GM12878 (cell line): ENCODE measurements around the gene BCL2L12. TPM values are rescaled to one million over a fixed set of nuclear protein-coding genes. Genes with fewer than 3 reads are reported as not detected.

Experiments
- ATAC-seq: fragments of 200-7000 bp; cut with Tn5 transposase; 3 replicates; pipeline ENCODE4 v1.9.1; 2020; ENCODE audit warnings: mild to moderate bottlenecking, moderate library complexity
- BruUV-seq: library from RNA; stranded (reverse); fragments of 400-500 nt; replicated peaks from 2 replicates; lab custom pipeline; 2021; lab: Mats Ljungman, UMichigan
- CTCF ChIA-PET: fragments of 300-600 bp; sonication (Branson Sonifier 250); formaldehyde crosslinking; extraction: SDS; loops from one replicate; lab custom pipeline; 2021; ENCODE audit warnings: inconsistent platforms; lab: Yijun Ruan, JAX
- POLR2A ChIA-PET: fragments of 350-600 bp; formaldehyde crosslinking; extraction: SDS; loops from one replicate; lab custom pipeline; 2021; ENCODE audit warnings: inconsistent platforms; lab: Charles Lee
- RAD21 ChIA-PET: fragments of 300-600 bp; sonication (Branson Sonifier 250); formaldehyde crosslinking; loops from one replicate; lab custom pipeline; 2023; ENCODE audit warnings: antibody characterized with exemption; ENCODE audit not compliant: unreplicated experiment; lab: Charles Lee
- SMC1A ChIA-PET: fragments of 300-600 bp; sonication (Branson Sonifier 250); formaldehyde crosslinking; loops from one replicate; lab custom pipeline; 2023; ENCODE audit not compliant: unreplicated experiment, uncharacterized antibody; lab: Charles Lee
- DNase-seq: peaks from one replicate; pipeline ENCODE4 v3.0.0-alpha.2; 2011; ENCODE audit warnings: low read depth, low spot score
- FAIRE-seq: peaks from 3 replicates; lab custom pipeline; 2011; peaks lifted over from hg19 to GRCh38; lab: Jason Lieb, UNC
- H2AFZ ChIP-seq: 2 replicates; pipeline ENCODE4 v1.6.0; 2011; ENCODE audit warnings: low read depth, low read length, control low read depth; ENCODE audit not compliant: control insufficient read depth
- H3K27ac ChIP-seq: 2 replicates; pipeline ENCODE4 v1.5.1; 2011; ENCODE audit warnings: control low read depth; ENCODE audit not compliant: control insufficient read depth, insufficient read depth
- H3K27me3 ChIP-seq, 2 experiments: replicated peaks in 1 of 2; 2 replicates each; pipeline versions ENCODE4 v1.6.0 to v1.6.1; 2011; ENCODE audit warnings: low read length in 1 of 2; ENCODE audit not compliant: control insufficient read depth in 2 of 2, insufficient read depth in 2 of 2
- H3K36me3 ChIP-seq, 2 experiments: 2 replicates each; pipeline ENCODE4 v1.5.1; 2011; ENCODE audit warnings: low read length in 1 of 2; ENCODE audit not compliant: control insufficient read depth in 2 of 2, insufficient read depth in 2 of 2
- H3K4me1 ChIP-seq: 2 replicates; pipeline ENCODE4 v1.6.1; 2011; ENCODE audit warnings: mild to moderate bottlenecking, low read length, moderate library complexity, mixed read lengths; ENCODE audit not compliant: control insufficient read depth, insufficient read depth
- H3K4me2 ChIP-seq: 2 replicates; pipeline ENCODE4 v1.6.0; 2011; ENCODE audit warnings: control low read depth; ENCODE audit not compliant: control insufficient read depth, insufficient read depth
- H3K4me3 ChIP-seq: fragments of 200-600 bp; sonication (generic); 2 replicates; pipeline ENCODE4 v1.5.1; 2016
- H3K79me2 ChIP-seq: 2 replicates; pipeline ENCODE4 v1.6.0; 2011; ENCODE audit warnings: low read length; ENCODE audit not compliant: control insufficient read depth, insufficient read depth
- H3K9ac ChIP-seq: 2 replicates; pipeline ENCODE4 v1.8.0; 2011; ENCODE audit warnings: low read length, control low read depth, mixed read lengths; ENCODE audit not compliant: control insufficient read depth, insufficient read depth
- H3K9me3 ChIP-seq: replicated peaks from 3 replicates; pipeline ENCODE4 v1.5.1; 2011; ENCODE audit warnings: mild to moderate bottlenecking, low read length; ENCODE audit not compliant: control insufficient read depth, insufficient read depth
- H4K20me1 ChIP-seq: 2 replicates; pipeline ENCODE4 v1.6.0; 2011; ENCODE audit not compliant: control insufficient read depth, insufficient read depth
- ATF7 ChIP-seq: fragments of 450-650 bp; IDR thresholded peaks from 2 replicates; pipeline ENCODE4 v1.6.1; 2016; ENCODE audit warnings: low read depth, mild to moderate bottlenecking
- BCL11A ChIP-seq: IDR thresholded peaks from 2 replicates; pipeline ENCODE4 v1.6.1; 2011; ENCODE audit warnings: low read depth, low read length
- CHD1 ChIP-seq: IDR thresholded peaks from 2 replicates; pipeline ENCODE4 v1.6.1; 2012; ENCODE audit warnings: low read depth, low read length, improper control_type of control experiment
- MLLT1 ChIP-seq: fragments of 450-650 bp; IDR thresholded peaks from 2 replicates; pipeline ENCODE4 v1.6.1; 2016; ENCODE audit warnings: mild to moderate bottlenecking
- NFYA ChIP-seq: IDR thresholded peaks from 2 replicates; pipeline ENCODE4 v1.6.1; 2011; ENCODE audit warnings: low read depth, mild to moderate bottlenecking, low read length, improper control_type of control experiment, borderline replicate concordance
- RB1 ChIP-seq: fragments of 450-650 bp; formaldehyde crosslinking; IDR thresholded peaks from 2 replicates; pipeline ENCODE4 v1.6.1; 2017; ENCODE audit warnings: mild to moderate bottlenecking, borderline replicate concordance
- SMAD1 ChIP-seq: fragments of 450-650 bp; IDR thresholded peaks from 2 replicates; pipeline ENCODE4 v1.6.1; 2018; ENCODE audit warnings: mild to moderate bottlenecking, low read depth; ENCODE audit not compliant: partially characterized antibody
- TCF3 ChIP-seq: IDR thresholded peaks from 2 replicates; pipeline ENCODE4 v1.6.1; 2012; ENCODE audit warnings: low read depth, mild to moderate bottlenecking, low read length, borderline replicate concordance; ENCODE audit not compliant: insufficient read depth
- ZNF384 ChIP-seq: IDR thresholded peaks from 2 replicates; pipeline ENCODE4 v1.6.1; 2012; ENCODE audit warnings: low read depth, mild to moderate bottlenecking, low read length, improper control_type of control experiment, borderline replicate concordance
- ZNF592 ChIP-seq: fragments of 450-650 bp; IDR thresholded peaks from 2 replicates; pipeline ENCODE4 v1.6.1; 2017; ENCODE audit warnings: mild to moderate bottlenecking, moderate library complexity
- ZNF687 ChIP-seq: fragments of 450-650 bp; IDR thresholded peaks from 2 replicates; pipeline ENCODE4 v1.6.1; 2017; ENCODE audit warnings: mild to moderate bottlenecking, moderate library complexity
- WGBS: methylation state at CpG from one replicate; pipeline ENCODE4 v1.1.6; 2016; ENCODE audit warnings: low lambda C conversion rate; ENCODE audit not compliant: insufficient replicate concordance, insufficient coverage; ENCODE audit errors: missing lambda C conversion rate; 5-methylcytosine and 5-hydroxymethylcytosine counted together
- in situ Hi-C: fragments of 300-500 bp; cut with MboI; formaldehyde crosslinking; loops from 9 replicates; pipeline ENCODE4 v1.14.3; 2018; ENCODE audit warnings: mixed read lengths
- intact Hi-C: fragments of 100-400 bp; cut with micrococcal nuclease; formaldehyde crosslinking; loops from one replicate; pipeline ENCODE4 v1.14.2; 2022; ENCODE audit not compliant: unreplicated experiment
- polyA plus RNA-seq, 11 experiments: library from polyadenylated mRNA; depleted of rRNA in 4 of 11; unstranded in 6 of 11; stranded (reverse) in 5 of 11; fragments of >200 nt; fragmentation: Nextera tagmentation in 4 of 11; fragmentation: Illumina TruSeq in 1 of 11; extraction: Ambion mirVana in 4 of 11; extraction: Trizol in 1 of 11; gene quantifications; 1 replicate in 1 of 11; 2 replicates in 10 of 11; pipeline versions ENCODE4 v1.2.1 to v1.2.3, GENCODE V29; 2011 to 2016; ENCODE audit warnings: inconsistent platforms in 2 of 11, missing spikeins in 2 of 11, low read depth in 1 of 11
- total RNA-seq, 4 experiments: library from RNA; depleted of rRNA in 3 of 4; stranded (reverse); fragments of >200 nt in 3 of 4; fragmentation: Illumina TruSeq in 1 of 4; extraction: Trizol in 1 of 4; gene quantifications; 2 replicates each; pipeline versions ENCODE4 v1.2.1 to v1.2.3, GENCODE V29; 2013 to 2021

BCL2L12 gene
- total and polyA plus RNA-seq, 10 of the 15 experiments (the other 5 are each of a cell fraction or from before 2014, with no cell fraction given) = 1.8 to 143 (median 50.4) TPM

- TF ChIP-seq TCF3 = no peak
Measured at GRCh38 chr19:49691243-49692146, 25.8 kb downstream of the BCL2L12 start (continued).

- intact Hi-C loops = no loop called here
- Histone ChIP-seq H3K4me2 (no peak overlapping the region), H4K20me1 (peaks cover 4% of the 10 kb centered on the region; the same call in 1 of the 2 replicates), H3K9me3 (no peaks in the 10 kb centered on the region; the same call in 2 of the 3 replicates), H3K4me1 (peaks cover 8% of the 10 kb centered on the region), H3K36me3 (peaks cover 0 to 12% of the 10 kb centered on the region in 2 experiments; a peak in 2 of 4 replicates), H3K4me3 (no peak overlapping the region), H3K79me2 (no peaks in the 10 kb centered on the region), H3K27me3 (no peaks in the 10 kb centered on the region; a peak in 1 of 4 replicates), H2AFZ (no peak overlapping the region), H3K9ac (no peak overlapping the region), H3K27ac (no peak overlapping the region)
- ChIA-PET RAD21 (no interaction called here), POLR2A (no interaction called here), SMC1A (no interaction called here), CTCF (interaction anchor here (1.0 to 1.6 kb wide), 2 partner anchors 8 to 25 kb away, joined by 3 to 5 read pairs; no protein-coding TSS in a partner anchor)
- ATAC-seq (no peak), DNase-seq (no peak), FAIRE-seq (no peak)
- TF ChIP-seq RB1 = no peak
- no peak for TF ChIP-seq NFYA
- TF ChIP-seq ATF7 = no peak
- TF ChIP-seq ZNF687 = no peak
- TF ChIP-seq CHD1 = no peak
- no peak for TF ChIP-seq SMAD1
- no peak for TF ChIP-seq BCL11A
- no peak for TF ChIP-seq MLLT1
- TF ChIP-seq ZNF592 = no peak
- TF ChIP-seq ZNF384 = no peak
- no TSS peak for BruUV-seq
- 81% methylated on average over 15 of the region's 16 CpGs for WGBS
- in situ Hi-C loops = no loop called here
Measured at GRCh38 chr19:49692147-49692506, 26.4 kb downstream of the BCL2L12 start.
